Pancreas (tissue), 10 donors: Measurements from ENCODE around the gene FAM168A. TPM values are rescaled to one million over a fixed set of nuclear protein-coding genes. Genes with fewer than 3 reads are reported as not detected.

Source experiments
- ATAC-seq, 4 donors: fragments of 200-7000 bp; cut with Tn5 transposase; one replicate each; pipeline versions ENCODE4 v1.8.0 to v1.9.1; 2020; ENCODE audit warnings: mild to moderate bottlenecking in 4 of 4, moderate library complexity in 4 of 4
- DNase-seq, 6 donors: peaks; one replicate each; pipeline ENCODE4 v3.0.0-alpha.2; 2020
- FAIRE-seq: peaks from 2 replicates; lab custom pipeline; 2012; peaks lifted over from hg19 to GRCh38; lab: Jason Lieb, UNC
- H3K27ac ChIP-seq, 4 donors: fragments of 200-600 bp; sonication (generic); 1 replicate in 3 of 4; 2 replicates in 1 of 4; pipeline versions ENCODE4 v1.5.0 to v1.8.0; 2020
- H3K27me3 ChIP-seq, 4 donors: fragments of 200-600 bp; one replicate each; pipeline ENCODE4 v1.8.0; 2021
- H3K36me3 ChIP-seq, 3 donors: fragments of 200-600 bp; sonication (generic) in 1 of 3; one replicate each; pipeline versions ENCODE4 v1.5.0 to v1.8.0; 2020 to 2021
- H3K4me1 ChIP-seq, 3 donors: fragments of 200-600 bp; one replicate each; pipeline ENCODE4 v1.8.0; 2021
- H3K4me3 ChIP-seq, 4 donors: fragments of 200-600 bp; sonication (generic) in 2 of 4; one replicate each; pipeline versions ENCODE4 v1.5.0 to v1.8.0; 2020 to 2021
- H3K9me3 ChIP-seq, 4 donors: fragments of 200-600 bp; one replicate each; pipeline ENCODE4 v1.8.0; 2021
- CTCF ChIP-seq, 4 donors: fragments of 200-600 bp; sonication (generic) in 3 of 4; IDR thresholded peaks; one replicate each; pipeline versions ENCODE4 v1.5.0 to v1.8.0; 2021; ENCODE audit warnings: antibody characterized with exemption in 4 of 4
- WGBS, 2 donors: extraction: QIAGEN DNeasy Blood & Tissue Kit; methylation state at CpG; one replicate each; pipeline ENCODE4 v1.1.7; 2013; 5-methylcytosine and 5-hydroxymethylcytosine counted together
- intact Hi-C, 3 donors: fragments of 100-400 bp; cut with DNase I; formaldehyde crosslinking; loops; one replicate each; pipeline versions ENCODE4 v1.11.1 to v1.14.2; 2022
- polyA plus RNA-seq, 2 donors: library from polyadenylated mRNA; stranded (reverse); fragments of 200-250 nt; gene quantifications; one replicate each; pipeline ENCODE4 v1.2.3, GENCODE V29; 2013
- total RNA-seq, 6 donors: library from RNA; stranded (reverse); fragmentation: NEBNext Ultra II Directional in 4 of 6; extraction: Animal tissue kit (Norgen Biotek cat#: 25700) in 4 of 6; gene quantifications; one replicate each; pipeline versions ENCODE4 v1.2.1 to v1.2.4, GENCODE V29; 2021 to 2023
- donor health status: healthy with polysubstance abuse.
- donor health status: DM: no; HTN: no; CAD: no; lungs with moderate emphysema.
- donor health status: DM: no; HTN: no; CAD: no.
- donor health status: control.
- donor health status: control.
- donor health status: Bipolar disorder and iron deficiency.
- donor health status: DM: yes; HTN: yes; CAD: no.
- donor health status: DM: no; HTN: no; CAD: no.
- donor health status: DM: no; HTN: no; CAD: no.
- donor health status: DM: yes; HTN: yes; CAD: no.

Gene FAM168A
- total and polyA plus RNA-seq, 8 donors: 4.9 to 22.5 (median 13.4) TPM

- peaks cover 0 to 4% (median 0%) of the 10 kb centered on the region in 3 donors for H3K4me1 ChIP-seq
- TF ChIP-seq CTCF (IDR thresholded peaks at IDR 0.05): no peak
- ATAC-seq (no peak), DNase-seq (no peak), FAIRE-seq (no peak)
- H3K27ac ChIP-seq: no peak overlapping the region
- no peaks in the 10 kb centered on the region for H3K27me3 ChIP-seq
- no peaks in the 10 kb centered on the region for H3K36me3 ChIP-seq
- intact Hi-C loops: no loop called here
- no peak overlapping the region for H3K4me3 ChIP-seq
- 95% methylated on average over 2 of the region's 2 CpGs for WGBS, 2 donors
- H3K9me3 ChIP-seq: no peaks in the 10 kb centered on the region
Observed at GRCh38 chr11:73563539-73564200, 34.2 kb downstream of the FAM168A start.

- Histone ChIP-seq H3K4me1 (peaks cover 0 to 4% (median 0%) of the 10 kb centered on the region in 3 donors), H3K36me3 (no peaks in the 10 kb centered on the region), H3K4me3 (no peak overlapping the region), H3K27me3 (no peaks in the 10 kb centered on the region), H3K27ac (no peak overlapping the region), H3K9me3 (no peaks in the 10 kb centered on the region)
- FAIRE-seq (no peak), ATAC-seq (no peak), DNase-seq (no peak)
- no peak for TF ChIP-seq CTCF (IDR thresholded peaks at IDR 0.05)
- intact Hi-C loops: no loop called here
Observed at GRCh38 chr11:73559743-73560142, 38.2 kb downstream of the FAM168A start.

- DNase-seq: no peak
- no peaks in the 10 kb centered on the region for H3K27me3 ChIP-seq
- ATAC-seq: no peak
- 93 to 96% methylated on average over 3 of the region's 3 CpGs for WGBS, 2 donors
- no peak overlapping the region for H3K4me3 ChIP-seq
- H3K4me1 ChIP-seq: peaks cover 0 to 6% (median 0%) of the 10 kb centered on the region in 3 donors
- H3K36me3 ChIP-seq: no peaks in the 10 kb centered on the region
- no peaks in the 10 kb centered on the region for H3K9me3 ChIP-seq
- intact Hi-C loops: no loop called here
- H3K27ac ChIP-seq: no peak overlapping the region
- FAIRE-seq: no peak
- no peak for TF ChIP-seq CTCF (IDR thresholded peaks at IDR 0.05)
Observed at GRCh38 chr11:73556966-73557365, 40.9 kb downstream of the FAM168A start.

DNA sequence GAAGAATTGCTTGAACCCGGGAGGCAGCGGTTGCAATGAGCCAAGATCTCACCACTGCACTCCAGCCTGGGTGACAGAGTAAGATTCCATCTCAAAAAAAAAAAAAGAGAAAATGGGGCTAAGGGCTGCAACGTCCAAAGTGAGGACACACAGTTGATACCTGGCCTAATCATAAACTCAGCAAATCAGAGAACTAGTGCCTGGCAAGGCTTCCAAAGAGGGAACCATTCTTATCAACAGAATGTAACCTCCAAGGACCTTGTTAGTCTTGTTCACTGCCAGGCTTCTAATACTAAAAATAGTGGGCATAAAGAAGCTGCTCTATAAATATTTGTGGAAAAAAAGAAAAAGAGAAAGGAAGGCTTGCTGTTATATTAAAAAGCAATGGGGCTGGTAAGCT, 42.3 kb downstream of the FAM168A start:
- Histone ChIP-seq H3K36me3 (no peaks in the 10 kb centered on the region), H3K9me3 (no peaks in the 10 kb centered on the region), H3K4me3 (no peak overlapping the region), H3K27ac (no peak overlapping the region), H3K4me1 (peaks cover 0 to 8% (median 0%) of the 10 kb centered on the region in 3 donors), H3K27me3 (no peaks in the 10 kb centered on the region)
- intact Hi-C loops: no loop called here
- ATAC-seq: no peak
- no peak for DNase-seq
- WGBS, 2 donors: 72 to 76% methylated on average over 3 of the region's 3 CpGs
- TF ChIP-seq CTCF (IDR thresholded peaks at IDR 0.05): no peak
- FAIRE-seq: no peak

DNA sequence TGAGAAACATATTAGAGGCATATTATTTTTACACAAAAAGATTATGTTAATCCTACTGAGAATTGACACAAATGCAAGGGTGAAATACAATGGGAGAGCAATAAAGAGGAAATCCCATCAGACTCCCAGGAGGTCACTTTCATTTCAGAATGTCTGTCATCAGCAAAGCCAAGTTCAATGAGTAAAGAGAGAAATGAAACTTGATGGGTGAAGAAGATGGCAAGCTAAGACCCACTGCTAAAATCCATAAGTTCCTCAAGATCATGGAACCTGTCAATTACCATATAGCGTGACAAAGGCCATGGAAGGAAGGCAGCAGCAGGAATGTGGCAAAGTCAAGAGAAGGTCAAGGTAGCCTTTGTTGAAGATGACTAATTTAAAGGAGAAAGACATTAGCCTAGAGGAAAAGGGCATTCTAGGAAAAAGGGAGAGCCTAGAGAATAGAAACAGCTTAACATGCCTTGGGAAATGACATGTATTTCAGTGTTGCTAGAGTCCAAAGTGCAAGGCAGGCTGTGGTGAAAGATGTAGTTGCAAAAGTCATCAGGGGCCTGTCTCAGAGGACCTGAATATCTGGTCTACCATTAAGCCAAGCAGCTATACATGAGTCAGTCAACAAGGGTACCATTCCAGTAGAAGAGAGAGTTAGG, 43.1 kb downstream of the FAM168A start:
- WGBS, 2 donors: 93 to 97% methylated on average over 1 of the region's 1 CpG
- FAIRE-seq (no peak), ATAC-seq (peak in 1 of 4 donors; percentile 37), DNase-seq (no peak)
- no peaks in the 10 kb centered on the region for H3K36me3 ChIP-seq
- no peaks in the 10 kb centered on the region for H3K27me3 ChIP-seq
- TF ChIP-seq CTCF (IDR thresholded peaks at IDR 0.05): no peak
- no peak overlapping the region for H3K4me3 ChIP-seq
- intact Hi-C loops: no loop called here
- H3K27ac ChIP-seq: no peak overlapping the region
- no peaks in the 10 kb centered on the region for H3K9me3 ChIP-seq
- H3K4me1 ChIP-seq: peaks cover 0 to 6% (median 0%) of the 10 kb centered on the region in 3 donors
